SK-N-SH (cell line): ENCODE data around the gene CFAP251. TPM values are rescaled to one million over a fixed set of nuclear protein-coding genes. Genes with fewer than 3 reads are reported as not detected.

Experiments
- CTCF ChIA-PET: fragments of 300-600, 350-600 bp; formaldehyde crosslinking; extraction: SDS; loops from one replicate; lab custom pipeline; 2021; lab: Yijun Ruan, JAX
- POLR2A ChIA-PET: fragments of 350-600 bp; sonication (Branson Sonifier 250); formaldehyde crosslinking; extraction: SDS; loops from one replicate; lab custom pipeline; 2020; ENCODE audit warnings: antibody characterized with exemption, inconsistent platforms; lab: Yijun Ruan, JAX
- DNase-seq: peaks from one replicate; pipeline ENCODE4 v3.0.0; 2012
- H2AFZ ChIP-seq: fragments of 200-600 bp; sonication (generic); 2 replicates; pipeline ENCODE4 v1.8.1; 2016; ENCODE audit warnings: antibody characterized with exemption, mild to moderate bottlenecking, low read depth
- H3F3A ChIP-seq: fragments of 200-600 bp; sonication (generic); replicated peaks from 2 replicates; pipeline ENCODE3; 2016; ENCODE audit warnings: antibody characterized with exemption, mild to moderate bottlenecking; ENCODE audit not compliant: insufficient read depth
- H3K27ac ChIP-seq, 2 experiments: fragments of 200-500 bp in 1 of 2; fragments of 200-600 bp in 1 of 2; sonication (Bioruptor generic) in 1 of 2; sonication (generic), shearing (Covaris generic) in 1 of 2; 2 replicates each; pipeline versions ENCODE4 v1.5.1 to v1.6.1; 2014 to 2016; ENCODE audit warnings: low read depth in 2 of 2, inconsistent platforms in 1 of 2, low read length in 1 of 2, mild to moderate bottlenecking in 1 of 2, mixed read lengths in 1 of 2
- H3K27me3 ChIP-seq: fragments of 200-600 bp; sonication (generic), shearing (Covaris generic); 2 replicates; pipeline ENCODE4 v1.6.1; 2016; ENCODE audit warnings: mixed run types; ENCODE audit not compliant: insufficient read depth
- H3K36me3 ChIP-seq, 2 experiments: fragments of 200-500 bp in 1 of 2; fragments of 200-600 bp in 1 of 2; sonication (Bioruptor generic) in 1 of 2; sonication (generic) in 1 of 2; replicated peaks in 1 of 2; 2 replicates each; pipeline versions ENCODE3 to v1.5.1; 2014 to 2016; ENCODE audit warnings: low read length in 1 of 2, mild to moderate bottlenecking in 1 of 2; ENCODE audit not compliant: insufficient read depth in 2 of 2, control insufficient read depth in 1 of 2
- H3K4me1 ChIP-seq, 2 experiments: fragments of 200-500 bp in 1 of 2; fragments of 200-600 bp in 1 of 2; sonication (Bioruptor generic) in 1 of 2; sonication (generic), shearing (Covaris generic) in 1 of 2; 2 replicates each; pipeline versions ENCODE4 v1.5.1 to v1.6.1; 2014 to 2016; ENCODE audit warnings: low read depth in 1 of 2, low read length in 1 of 2, mixed run types in 1 of 2; ENCODE audit not compliant: insufficient read depth in 2 of 2, control insufficient read depth in 1 of 2
- H3K4me2 ChIP-seq: fragments of 200-600 bp; sonication (generic), shearing (Covaris generic); 2 replicates; pipeline ENCODE4 v1.6.1; 2017; ENCODE audit warnings: mixed run types
- H3K4me3 ChIP-seq, 2 experiments: fragments of 200-500 bp in 1 of 2; fragments of 200-600 bp in 1 of 2; sonication (Bioruptor generic) in 1 of 2; sonication (generic), shearing (Covaris generic) in 1 of 2; 2 replicates each; pipeline versions ENCODE4 v1.5.1 to v1.8.1; 2014 to 2016; ENCODE audit warnings: low read depth in 2 of 2, inconsistent platforms in 1 of 2, low read length in 1 of 2, mild to moderate bottlenecking in 1 of 2, mixed read lengths in 1 of 2, moderate library complexity in 1 of 2
- H3K79me2 ChIP-seq: fragments of 200-600 bp; sonication (generic); 2 replicates; pipeline ENCODE4 v1.8.1; 2017; ENCODE audit warnings: mild to moderate bottlenecking; ENCODE audit not compliant: insufficient read depth
- H3K9ac ChIP-seq: fragments of 200-600 bp; sonication (generic); 2 replicates; pipeline ENCODE4 v1.6.1; 2017; ENCODE audit warnings: mixed run types
- H3K9me2 ChIP-seq: fragments of 200-600 bp; sonication (generic); 2 replicates; pipeline ENCODE4 v1.6.1; 2017; ENCODE audit warnings: mixed run types
- H3K9me3 ChIP-seq: fragments of 200-600 bp; sonication (generic); 2 replicates; pipeline ENCODE4 v1.6.1; 2017; ENCODE audit warnings: mixed run types, mild to moderate bottlenecking, moderate library complexity
- H4K20me1 ChIP-seq: fragments of 200-600 bp; sonication (generic); 2 replicates; pipeline ENCODE4 v1.6.1; 2017; ENCODE audit warnings: mild to moderate bottlenecking, mixed run types; ENCODE audit not compliant: insufficient read depth
- ELF1 ChIP-seq: IDR thresholded peaks from 2 replicates; pipeline ENCODE4 v1.4.0; 2012
- EP300 ChIP-seq, 2 experiments: IDR thresholded peaks; 2 replicates each; pipeline versions ENCODE4 v1.4.0 to v1.6.1; 2012; ENCODE audit warnings: borderline replicate concordance in 1 of 2, low read depth in 1 of 2, low read length in 1 of 2
- EZH2phosphoT487 ChIP-seq: fragments of 200-600 bp; sonication (generic); IDR thresholded peaks from 2 replicates; pipeline ENCODE4 v1.6.1; 2017; ENCODE audit warnings: low read depth, mixed run types, mild to moderate bottlenecking, antibody characterized with exemption, moderate library complexity, borderline replicate concordance
- FOXJ3 ChIP-seq: sonication (generic); formaldehyde crosslinking; IDR thresholded peaks from 2 replicates; pipeline ENCODE4 v1.5.1; 2020; ENCODE audit warnings: mild to moderate bottlenecking, missing genetic modification reagents
- GATA2 ChIP-seq: sonication (generic); formaldehyde crosslinking; IDR thresholded peaks from 2 replicates; pipeline ENCODE4 v1.5.0; 2020; ENCODE audit warnings: mild to moderate bottlenecking, missing genetic modification reagents
- IRF3 ChIP-seq: fragments of 150-350 bp; IDR thresholded peaks from 2 replicates; pipeline ENCODE4 v1.6.1; 2016; ENCODE audit warnings: mild to moderate bottlenecking, low read depth, low read length
- MAX ChIP-seq: IDR thresholded peaks from 2 replicates; pipeline ENCODE4 v1.4.0; 2012; ENCODE audit warnings: low read depth
- MXI1 ChIP-seq: IDR thresholded peaks from 2 replicates; pipeline ENCODE4 v1.6.1; 2012; ENCODE audit warnings: mild to moderate bottlenecking, low read depth, low read length, improper control_type of control experiment
- NRF1 ChIP-seq: IDR thresholded peaks from 2 replicates; pipeline ENCODE4 v1.6.1; 2012; ENCODE audit warnings: low read depth, mild to moderate bottlenecking, low read length
- POLR2AphosphoS5 ChIP-seq: IDR thresholded peaks from 2 replicates; pipeline ENCODE4 v1.6.1; 2012; ENCODE audit warnings: low read depth, low read length
- RAD21 ChIP-seq: IDR thresholded peaks from 2 replicates; pipeline ENCODE4 v1.6.1; 2012; ENCODE audit warnings: mild to moderate bottlenecking, low read length
- REST ChIP-seq: IDR thresholded peaks from 2 replicates; pipeline ENCODE4 v1.6.1; 2012; ENCODE audit warnings: mild to moderate bottlenecking, low read depth, low read length, moderate library complexity
- RFX5 ChIP-seq: IDR thresholded peaks from 2 replicates; pipeline ENCODE4 v1.6.1; 2012; ENCODE audit warnings: mild to moderate bottlenecking, improper control_type of control experiment, low read length
- RXRA ChIP-seq: IDR thresholded peaks from 2 replicates; pipeline ENCODE4 v1.4.0; 2012; ENCODE audit warnings: low read depth, mild to moderate bottlenecking, borderline replicate concordance
- SMC3 ChIP-seq: IDR thresholded peaks from 2 replicates; pipeline ENCODE4 v1.6.1; 2012; ENCODE audit warnings: low read depth, low read length, improper control_type of control experiment
- TEAD4 ChIP-seq: IDR thresholded peaks from 2 replicates; pipeline ENCODE4 v1.4.0; 2012; ENCODE audit warnings: mild to moderate bottlenecking, borderline replicate concordance; ENCODE audit not compliant: insufficient read depth
- USF2 ChIP-seq: fragments of 150-350 bp; IDR thresholded peaks from 2 replicates; pipeline ENCODE4 v1.6.1; 2017; ENCODE audit warnings: antibody characterized with exemption, low read length, low read depth, borderline replicate concordance
- ZBTB33 ChIP-seq: IDR thresholded peaks from 2 replicates; pipeline ENCODE4 v1.4.0; 2012; ENCODE audit warnings: low read depth, borderline replicate concordance
- WGBS: methylation state at CpG from one replicate; pipeline ENCODE4 v1.1.6; 2017; ENCODE audit warnings: low lambda C conversion rate; 5-methylcytosine and 5-hydroxymethylcytosine counted together
- polyA plus RNA-seq, 3 experiments: library from polyadenylated mRNA; depleted of rRNA; stranded (reverse); fragments of >200 nt; gene quantifications; 2 replicates each; pipeline ENCODE4 v1.2.3, GENCODE V29; 2012
- TF ChIP-seq, protein P1 (sequence below): IDR thresholded peaks from 2 replicates; pipeline ENCODE4; 2012

CFAP251 gene
- polyA plus RNA-seq, 1 of the 3 experiments (the other 2 are of a cell fraction) = 5.7 TPM

DNA sequence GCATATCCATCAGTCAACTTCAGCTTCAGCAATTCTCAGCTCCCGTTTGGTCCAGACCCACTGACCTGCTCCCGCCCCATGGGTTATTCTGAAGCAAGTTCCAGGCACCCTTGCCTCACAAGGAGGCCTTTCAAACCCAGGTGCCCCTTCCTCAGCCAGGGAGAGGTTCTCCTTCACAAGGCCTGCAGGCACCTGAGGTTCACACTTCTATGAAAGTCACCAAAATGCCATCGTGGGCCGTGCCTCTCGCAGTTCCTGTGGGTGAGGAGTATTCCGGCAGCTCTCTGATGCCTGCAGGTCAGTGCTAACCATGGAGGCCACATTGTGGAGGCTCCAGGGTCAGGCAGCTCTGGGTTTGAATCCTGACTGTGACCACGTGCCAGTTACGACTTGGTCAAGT, 63.1 kb downstream of the CFAP251 start:
- no peaks in the 10 kb centered on the region for H3F3A ChIP-seq
- 77% methylated on average over 7 of the region's 8 CpGs for WGBS
- H2AFZ ChIP-seq = no peak overlapping the region
- POLR2A ChIA-PET = interaction anchor here (0.7 kb wide), 1 partner anchor 14 kb away, joined by 9 read pairs; no protein-coding TSS in a partner anchor
- H3K4me3 ChIP-seq = no peak overlapping the region
- no peak overlapping the region for H3K9ac ChIP-seq
- H3K9me3 ChIP-seq = no peaks in the 10 kb centered on the region
- peaks cover 0 to 7% of the 10 kb centered on the region in 2 experiments; a peak in 1 of 4 replicates for H3K4me1 ChIP-seq
- TF ChIP-seq EZH2phosphoT487 = no peak
- no peak for TF ChIP-seq USF2
- no peak for TF ChIP-seq RFX5
- no peak for TF ChIP-seq SMC3
- no peak for TF ChIP-seq RAD21
- no peak for TF ChIP-seq FOXJ3
- no peak for TF ChIP-seq ZBTB33
- TF ChIP-seq, protein P1, sequence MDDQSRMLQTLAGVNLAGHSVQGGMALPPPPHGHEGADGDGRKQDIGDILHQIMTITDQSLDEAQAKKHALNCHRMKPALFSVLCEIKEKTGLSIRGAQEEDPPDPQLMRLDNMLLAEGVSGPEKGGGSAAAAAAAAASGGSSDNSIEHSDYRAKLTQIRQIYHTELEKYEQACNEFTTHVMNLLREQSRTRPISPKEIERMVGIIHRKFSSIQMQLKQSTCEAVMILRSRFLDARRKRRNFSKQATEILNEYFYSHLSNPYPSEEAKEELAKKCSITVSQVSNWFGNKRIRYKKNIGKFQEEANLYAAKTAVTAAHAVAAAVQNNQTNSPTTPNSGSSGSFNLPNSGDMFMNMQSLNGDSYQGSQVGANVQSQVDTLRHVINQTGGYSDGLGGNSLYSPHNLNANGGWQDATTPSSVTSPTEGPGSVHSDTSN = no peak
- no peak for TF ChIP-seq GATA2 (CRISPR knock-in tag)
- no peak for TF ChIP-seq EP300 (IDR thresholded peaks at IDR 0.05; ENCODE audit: borderline replicate concordance in 1 of 2, low read depth in 1 of 2, low read length in 1 of 2)
- TF ChIP-seq RXRA = no peak
- no peak for TF ChIP-seq REST
- TF ChIP-seq TEAD4 = no peak
- no peak for TF ChIP-seq MAX
- no peak for TF ChIP-seq NRF1
- no peak for TF ChIP-seq IRF3
- no peak for TF ChIP-seq ELF1
- TF ChIP-seq POLR2AphosphoS5 = no peak
- no peak for TF ChIP-seq MXI1
- TF ChIP-seq, all 33 proteins: peak for 0
- Histone ChIP-seq H3K27me3 (no peaks in the 10 kb centered on the region), H3K9me2 (no peaks in the 10 kb centered on the region), H3K27ac (no peak overlapping the region), H3K79me2 (no peaks in the 10 kb centered on the region), H3K4me2 (no peak overlapping the region), H4K20me1 (no peaks in the 10 kb centered on the region), H3K36me3 (no peaks in the 10 kb centered on the region)
- no peak for DNase-seq
- CTCF ChIA-PET = no interaction called here
